NCI-H146 (cell line): Measurements from ENCODE around the gene PTGES3L.
"Not testable (repeated sequence)": the region's sequence is repeated elsewhere in the genome, so short reads cannot be mapped to it uniquely, and the experiment has no call there.

Source experiments
- DNase-seq: peaks from one replicate; lab custom pipeline; 2025; lab: John Stamatoyannopoulos, UW

PTGES3L gene

GRCh38 chr17:42980274-42980765 is 440 bp upstream of the PTGES3L start, which contains the start of gene RUNDC1:
TSS of gene RUNDC1 (plus strand) at chr17:42980565. CDS start at chr17:42980577, 12 bp downstream.
- peak; percentile 93 for DNase-seq

GRCh38 chr17:42975701-42976100 is 4.2 kb downstream of the PTGES3L start:
- DNase-seq = not testable (repeated sequence)

GRCh38 chr17:42975265-42975664 is 4.6 kb downstream of the PTGES3L start:
- DNase-seq = no peak

- DNase-seq = not testable (repeated sequence)
These were observed 6.6 kb downstream of the PTGES3L start for GRCh38 chr17:42973323-42973722.

GRCh38 chr17:42971589-42971988 is 8.3 kb downstream of the PTGES3L start:
- DNase-seq = no peak

- no peak for DNase-seq
These were observed 10.8 kb downstream of the PTGES3L start for GRCh38 chr17:42969001-42969581.

GRCh38 chr17:42967925-42968324 is 12.0 kb downstream of the PTGES3L start:
- no peak for DNase-seq

- peak; percentile 91 for DNase-seq
These were observed 15.5 kb downstream of the PTGES3L start, which contains the start of gene AARSD1 for GRCh38 chr17:42964161-42964932. TSS of gene AARSD1 (minus strand) at chr17:42964454. CDS start at chr17:42964440, 14 bp downstream.

GRCh38 chr17:42953669-42954068 is 26.2 kb downstream of the PTGES3L start:
- DNase-seq = no peak

GRCh38 chr17:42950044-42950783 is 29.7 kb downstream of the PTGES3L start:
- DNase-seq = no peak

GRCh38 chr17:42946812-42947211 is 33.1 kb downstream of the PTGES3L start:
- no peak for DNase-seq

- DNase-seq = no peak
These were observed 35.7 kb downstream of the PTGES3L start for GRCh38 chr17:42944211-42944610.

GRCh38 chr17:42937712-42938596 is 41.9 kb downstream of the PTGES3L start:
- DNase-seq = peak; percentile 64

- no peak for DNase-seq
These were observed 50.4 kb downstream of the PTGES3L start for GRCh38 chr17:42929497-42929844.

- peak; percentile 60 for DNase-seq
These were observed 51.0 kb downstream of the PTGES3L start for GRCh38 chr17:42928714-42929496.

- no peak for DNase-seq
These were observed 55.0 kb downstream of the PTGES3L start for GRCh38 chr17:42924891-42925290.

- DNase-seq = not testable (repeated sequence)
These were observed 56.4 kb downstream of the PTGES3L start for GRCh38 chr17:42923472-42923871.

- DNase-seq = no peak
These were observed 57.6 kb downstream of the PTGES3L start for GRCh38 chr17:42922294-42922693.

GRCh38 chr17:42920922-42921321 is 59.0 kb downstream of the PTGES3L start:
- DNase-seq = no peak

- peak; percentile 28 for DNase-seq
These were observed 59.6 kb downstream of the PTGES3L start for GRCh38 chr17:42920106-42920900.
